T-helper 17 cell (primary cell): ENCODE data around the gene COX7A1. TPM values are rescaled to one million over a fixed set of nuclear protein-coding genes. Genes with fewer than 3 reads are reported as not detected.

Source experiments
- total RNA-seq, 4 donors: library from RNA in 2 of 4; stranded (reverse) in 2 of 4; gene quantifications; one replicate each; pipeline ENCODE4 v1.2.3 and lab custom pipeline; 2022 to 2026

Gene COX7A1
- total RNA-seq, 2 donors from 2014 or later: not detected

Other genes with a start within 250 kb of the COX7A1 start
- gene HCST, start 249.9 kb downstream of the COX7A1 start, total RNA-seq: 10 to 100 TPM; 63.0 to 73.7 TPM
- 10 to 100 TPM in 1 of 2 donors, 1 to 10 TPM in 1; 5.9 to 16.7 TPM for gene TYROBP, start 244.2 kb downstream of the COX7A1 start, total RNA-seq
- gene LRFN3, start 216.1 kb downstream of the COX7A1 start, total RNA-seq: 1 to 10 TPM; 6.8 to 8.7 TPM
- gene SDHAF1, start 157.3 kb downstream of the COX7A1 start, total RNA-seq: 1 to 10 TPM; 6.2 to 6.9 TPM
- gene SYNE4, start 143.6 kb downstream of the COX7A1 start, total RNA-seq: 1 to 10 TPM; 1.8 to 2.0 TPM
- 10 to 100 TPM; 33.3 to 34.2 TPM for gene ALKBH6, start 138.2 kb downstream of the COX7A1 start, total RNA-seq
- 1 to 10 TPM; 3.8 TPM for gene CLIP3, start 119.6 kb downstream of the COX7A1 start, total RNA-seq
- 1 to 10 TPM in 1 of 2 donors, under 1 TPM in 1; 0.60 to 1.8 TPM for gene THAP8, start 98.2 kb downstream of the COX7A1 start, total RNA-seq
- gene WDR62, start 97.5 kb downstream of the COX7A1 start, total RNA-seq: 1 to 10 TPM; 2.2 to 3.8 TPM
- gene OVOL3, start 41.3 kb downstream of the COX7A1 start, total RNA-seq: not detected
- gene POLR2I, start 37.6 kb downstream of the COX7A1 start, total RNA-seq: 10 to 100 TPM; 26.4 to 28.2 TPM
- 100 to 1,000 TPM; 127 to 131 TPM for gene TBCB, start 37.0 kb downstream of the COX7A1 start, total RNA-seq
- gene CAPNS1, start 12.4 kb downstream of the COX7A1 start, total RNA-seq: 100 to 1,000 TPM; 323 to 327 TPM
- 1 to 10 TPM; 9.3 to 9.4 TPM for gene ZNF565, start 62.2 kb upstream of the COX7A1 start, total RNA-seq
- 10 to 100 TPM; 23.8 to 29.5 TPM for gene ZNF146, start 62.7 kb upstream of the COX7A1 start, total RNA-seq
- gene ZFP14, start 226.8 kb upstream of the COX7A1 start, total RNA-seq: 1 to 10 TPM; 3.5 to 4.7 TPM